HG02884 (cell line): Measurements from ENCODE around the gene UBE3B.

Source experiments
- ATAC-seq: cut with Tn5 transposase; IDR thresholded peaks from one replicate; pipeline ENCODE4 v1.9.1; 2021; ENCODE audit warnings: mild to moderate bottlenecking, moderate library complexity; ENCODE audit not compliant: unreplicated experiment

The UBE3B gene

DNA sequence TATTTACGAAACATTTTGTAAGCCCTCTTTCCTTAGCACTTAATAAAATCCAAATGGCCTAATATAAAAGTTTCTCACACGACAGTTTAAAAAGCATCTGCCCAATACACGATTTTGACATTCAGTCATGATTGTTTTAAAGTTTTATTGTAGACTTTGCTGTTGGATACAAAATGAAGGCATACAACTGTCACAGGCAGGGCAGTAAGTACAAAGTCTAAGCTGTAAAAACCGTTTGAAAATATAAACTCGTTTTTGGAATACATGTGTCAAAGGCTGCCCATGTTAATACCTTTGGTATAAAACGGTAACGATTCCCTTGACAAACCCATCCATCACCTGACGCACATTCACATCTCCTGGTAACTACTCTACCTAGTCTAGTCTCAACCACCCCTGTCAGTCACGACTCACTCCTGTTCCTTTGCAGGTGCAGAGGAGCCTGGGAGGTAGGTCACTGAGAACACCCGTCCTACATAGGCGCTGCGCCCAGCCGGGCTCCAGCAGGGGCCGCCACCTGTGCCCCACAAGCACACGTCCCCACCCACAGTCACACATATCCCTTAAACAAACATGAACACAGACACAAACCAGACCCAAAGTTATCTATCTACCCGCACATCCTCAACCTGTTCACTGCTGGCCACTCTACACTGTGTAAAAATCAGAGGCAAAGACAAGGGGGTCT lies 27.4 kb upstream of the UBE3B start:
- no peak for ATAC-seq

DNA sequence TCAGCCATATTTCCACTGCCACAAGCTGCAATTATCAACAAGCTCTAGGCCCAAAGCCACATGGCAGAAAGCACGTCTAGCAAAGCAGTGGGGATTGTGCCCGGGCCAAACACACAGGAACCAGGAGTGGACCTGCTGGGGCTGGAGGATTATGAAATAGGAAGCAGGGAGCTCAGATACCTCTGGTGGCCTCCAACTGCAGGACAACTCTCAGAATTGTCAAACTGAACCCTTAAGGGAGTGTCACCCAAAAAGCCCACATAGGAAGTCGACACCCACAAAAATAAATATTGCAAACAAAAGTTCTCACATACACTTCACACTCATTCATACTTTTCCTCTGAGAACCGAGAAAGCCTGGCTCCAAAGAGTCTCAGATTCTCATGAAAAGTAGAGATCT lies 26.5 kb upstream of the UBE3B start:
- no peak for ATAC-seq

DNA sequence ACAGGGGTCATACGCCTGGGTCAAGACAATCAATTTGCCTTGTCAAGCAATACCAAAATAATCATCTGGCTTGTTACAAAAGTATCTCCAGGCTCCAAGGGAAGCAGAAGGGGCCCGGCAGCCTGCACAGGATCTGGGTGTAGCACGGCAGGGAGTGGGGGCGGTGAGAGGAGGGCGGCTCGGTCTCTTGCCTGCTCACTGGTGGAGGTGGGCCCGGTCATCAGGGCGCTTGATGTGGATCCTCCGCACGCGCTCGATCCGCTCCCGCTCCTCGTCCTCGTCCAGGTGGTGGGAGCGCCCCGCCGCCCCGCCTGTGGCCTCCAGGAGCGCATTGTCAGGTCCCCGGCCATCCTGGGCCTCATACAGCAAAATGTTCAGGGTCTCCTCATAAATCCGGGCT lies 26.0 kb upstream of the UBE3B start:
- no peak for ATAC-seq

DNA sequence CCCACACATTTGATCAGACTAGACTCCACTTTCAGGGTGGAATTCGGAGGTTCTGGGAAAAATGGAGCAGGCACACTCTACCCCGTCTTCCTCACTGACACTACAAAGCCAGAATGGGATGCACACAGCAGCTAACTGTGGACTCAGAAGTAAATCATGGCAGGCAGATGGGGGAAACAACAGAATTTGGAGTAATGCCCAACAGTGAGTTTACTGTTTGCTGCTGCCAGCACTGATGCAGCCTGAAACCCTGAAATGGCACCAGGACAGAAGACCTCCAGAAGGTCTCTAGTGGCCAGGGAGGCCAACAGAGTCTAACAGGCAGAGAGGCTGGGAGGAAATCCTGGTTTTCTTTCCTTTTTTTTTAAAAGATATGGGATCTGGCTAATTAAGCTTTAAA lies 24.9 kb upstream of the UBE3B start:
- ATAC-seq: no peak

DNA sequence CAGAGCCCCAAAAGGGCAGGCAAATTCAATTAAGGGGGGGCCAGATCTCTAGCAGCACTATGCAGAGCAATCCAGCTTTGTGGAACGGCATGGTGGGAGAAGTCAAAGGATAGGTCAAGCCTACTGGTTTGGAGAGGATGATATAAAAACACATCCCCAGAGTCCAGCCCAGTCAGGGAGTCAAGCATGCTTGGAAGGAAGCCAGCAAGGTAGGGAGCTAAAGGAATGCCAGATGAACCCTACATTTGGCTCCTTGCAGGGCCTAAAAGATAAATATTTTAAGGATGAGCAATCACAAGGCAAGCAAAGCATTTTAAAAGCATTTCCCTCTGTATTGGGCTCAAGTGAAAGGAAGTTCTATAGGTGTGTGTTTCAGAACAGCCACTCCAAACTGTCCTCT lies 21.7 kb upstream of the UBE3B start:
- no peak for ATAC-seq

DNA sequence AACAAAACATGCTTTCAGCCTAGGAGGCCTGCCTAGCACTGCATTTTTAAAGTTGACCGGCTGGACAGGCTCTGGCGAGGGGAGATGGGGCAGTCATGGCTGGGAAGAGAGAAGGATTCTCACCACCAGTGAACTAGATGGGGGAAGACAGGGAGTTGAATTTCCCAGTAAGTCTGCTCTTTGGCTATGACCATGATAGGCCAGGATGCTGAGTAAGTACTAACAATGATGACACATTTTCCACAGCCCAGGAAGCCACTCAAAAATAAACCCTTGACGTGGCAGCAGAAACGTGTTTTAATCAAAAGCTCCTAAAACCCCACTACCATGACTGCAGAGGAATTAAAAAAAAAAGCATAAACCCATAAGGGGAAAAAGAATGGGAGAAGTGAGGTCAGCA lies 19.3 kb upstream of the UBE3B start:
- no peak for ATAC-seq

DNA sequence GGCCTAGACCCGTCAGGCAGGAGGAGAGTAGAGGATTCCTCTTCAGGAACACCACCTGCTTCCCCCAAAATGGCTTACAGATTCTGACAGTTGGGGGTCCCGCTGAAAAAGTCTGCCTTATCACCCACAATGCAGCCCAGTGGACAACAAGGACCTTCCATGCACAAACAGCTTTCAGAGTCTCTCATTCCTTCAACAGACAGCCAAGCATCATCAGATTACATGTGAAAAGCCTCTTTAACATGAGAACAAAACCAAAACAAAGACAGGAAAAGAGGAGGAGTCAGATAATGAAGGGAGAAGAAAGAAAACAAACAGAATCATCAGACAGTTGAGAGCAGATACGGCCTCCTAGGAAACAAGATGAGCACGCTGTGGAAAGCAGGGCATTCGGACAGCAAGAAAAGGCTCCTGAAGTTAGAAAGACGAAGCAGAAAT lies 18.6 kb upstream of the UBE3B start:
- no peak for ATAC-seq

DNA sequence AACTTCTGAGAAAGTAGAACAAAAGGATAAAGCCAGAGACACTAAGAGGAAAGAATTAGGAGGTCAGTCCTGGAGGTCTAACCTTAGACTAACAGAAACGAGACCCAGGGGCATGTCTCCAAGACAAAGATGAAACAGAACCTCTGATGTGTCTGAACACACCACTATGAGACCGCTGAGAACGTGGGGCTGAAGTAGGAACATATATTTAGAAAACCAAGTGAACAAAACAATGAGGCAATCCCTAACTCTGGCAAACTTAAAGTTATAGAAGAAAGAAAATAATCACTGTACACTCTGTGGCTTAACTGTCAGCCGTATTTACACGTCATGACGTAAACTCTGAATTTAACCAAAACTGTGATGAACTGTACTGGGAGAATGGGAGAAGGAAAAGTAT lies 18.2 kb upstream of the UBE3B start:
- ATAC-seq: no peak

DNA sequence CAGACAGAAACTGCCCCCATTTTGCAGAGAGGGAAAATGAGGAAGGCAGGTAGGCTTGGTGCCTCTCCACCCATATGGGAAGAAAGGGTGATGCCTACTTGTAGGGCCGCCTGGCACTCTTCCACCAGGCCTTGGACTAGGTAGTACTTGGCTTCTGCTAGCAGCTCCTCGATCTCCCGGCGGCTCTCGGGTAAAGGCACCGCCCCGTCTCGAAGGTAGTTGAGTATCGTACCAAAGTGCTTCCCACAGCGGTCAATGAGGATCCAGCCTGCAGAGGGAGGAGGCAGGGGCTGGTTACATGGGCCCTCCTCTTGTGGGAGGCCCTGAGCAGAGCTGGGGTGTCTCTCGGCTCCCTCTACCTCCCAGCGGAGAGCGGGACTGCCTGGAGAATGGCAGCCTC lies 16.9 kb upstream of the UBE3B start:
- ATAC-seq: no peak

DNA sequence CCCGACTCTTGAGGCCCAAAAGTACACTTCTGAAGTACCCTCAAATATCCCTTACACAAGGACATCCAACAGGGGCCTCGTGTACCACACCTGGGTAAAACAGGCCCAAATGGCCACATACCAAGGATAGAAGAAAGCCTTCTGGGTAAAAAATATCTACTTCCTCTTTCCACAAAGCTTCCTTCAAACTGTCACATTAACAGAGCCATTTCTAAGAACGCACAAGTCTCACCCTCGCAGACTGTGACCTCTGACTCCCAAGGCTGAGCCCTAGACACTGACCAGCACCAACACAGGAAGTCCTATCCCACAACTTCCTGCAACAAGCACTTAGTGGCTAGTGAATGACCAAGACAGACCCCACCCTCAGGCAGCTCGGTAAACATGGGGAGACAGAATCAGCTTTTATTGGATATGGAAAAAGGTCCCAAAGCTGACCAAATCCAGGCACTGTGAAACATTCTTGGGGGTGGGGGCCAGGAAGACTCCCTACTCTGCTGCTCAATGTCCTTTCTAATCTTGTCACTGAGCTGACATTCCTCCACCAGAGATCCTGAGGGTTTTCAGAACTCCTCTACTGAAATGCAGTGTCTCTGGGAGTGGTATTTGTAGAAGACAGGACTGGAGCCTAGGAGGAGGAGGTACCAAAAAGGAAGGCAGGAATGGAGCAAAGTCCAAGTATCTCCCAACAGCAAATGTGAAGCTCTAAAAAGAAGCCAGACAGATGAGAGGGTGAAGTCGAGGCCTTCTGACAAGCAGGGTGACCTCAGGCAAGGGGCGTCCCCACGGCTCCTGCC lies 16.2 kb upstream of the UBE3B start:
- no peak for ATAC-seq

DNA sequence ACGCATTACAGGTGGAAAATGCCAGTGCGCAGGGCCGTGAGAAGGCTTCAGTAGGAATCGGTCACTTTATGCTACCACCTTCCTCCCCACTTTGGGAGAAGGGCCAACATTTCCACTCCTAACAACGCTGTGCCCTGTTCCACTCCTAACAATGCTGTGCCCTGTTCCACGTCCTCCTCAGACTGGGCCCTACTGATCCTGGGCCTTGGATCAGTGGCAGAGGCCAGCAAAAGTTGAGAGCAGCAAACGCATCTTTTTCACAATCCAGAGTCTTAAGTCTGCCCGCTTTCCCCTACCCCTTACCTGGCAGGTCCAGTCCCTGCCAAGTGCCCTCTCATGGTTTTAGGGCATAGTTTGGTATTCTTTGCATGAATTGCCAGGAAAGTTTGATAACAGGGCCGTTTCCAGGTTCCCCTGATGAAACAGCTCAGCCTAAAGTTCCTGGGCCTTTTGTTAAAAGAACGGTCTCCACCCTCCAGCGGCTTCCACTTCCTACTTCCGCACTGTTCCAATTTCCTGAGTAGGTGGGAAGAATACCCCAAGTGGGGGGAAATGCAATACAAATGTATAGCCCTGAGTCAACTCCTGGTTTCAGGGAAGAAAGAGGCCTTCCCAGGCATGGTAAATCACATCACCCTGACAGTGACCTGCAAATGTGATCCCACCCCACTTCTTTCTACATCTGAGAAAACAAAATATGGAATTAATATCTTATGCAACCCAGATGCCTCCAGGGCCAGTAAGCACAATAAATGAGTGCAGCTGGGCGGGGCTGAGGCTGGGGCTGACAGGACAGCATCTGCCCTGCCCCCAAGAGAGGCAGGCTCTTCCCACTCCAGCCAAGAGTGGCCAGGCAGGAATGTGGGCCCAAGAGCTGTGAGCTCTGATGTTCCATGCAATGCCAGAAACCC lies 15.3 kb upstream of the UBE3B start:
- no peak for ATAC-seq

DNA sequence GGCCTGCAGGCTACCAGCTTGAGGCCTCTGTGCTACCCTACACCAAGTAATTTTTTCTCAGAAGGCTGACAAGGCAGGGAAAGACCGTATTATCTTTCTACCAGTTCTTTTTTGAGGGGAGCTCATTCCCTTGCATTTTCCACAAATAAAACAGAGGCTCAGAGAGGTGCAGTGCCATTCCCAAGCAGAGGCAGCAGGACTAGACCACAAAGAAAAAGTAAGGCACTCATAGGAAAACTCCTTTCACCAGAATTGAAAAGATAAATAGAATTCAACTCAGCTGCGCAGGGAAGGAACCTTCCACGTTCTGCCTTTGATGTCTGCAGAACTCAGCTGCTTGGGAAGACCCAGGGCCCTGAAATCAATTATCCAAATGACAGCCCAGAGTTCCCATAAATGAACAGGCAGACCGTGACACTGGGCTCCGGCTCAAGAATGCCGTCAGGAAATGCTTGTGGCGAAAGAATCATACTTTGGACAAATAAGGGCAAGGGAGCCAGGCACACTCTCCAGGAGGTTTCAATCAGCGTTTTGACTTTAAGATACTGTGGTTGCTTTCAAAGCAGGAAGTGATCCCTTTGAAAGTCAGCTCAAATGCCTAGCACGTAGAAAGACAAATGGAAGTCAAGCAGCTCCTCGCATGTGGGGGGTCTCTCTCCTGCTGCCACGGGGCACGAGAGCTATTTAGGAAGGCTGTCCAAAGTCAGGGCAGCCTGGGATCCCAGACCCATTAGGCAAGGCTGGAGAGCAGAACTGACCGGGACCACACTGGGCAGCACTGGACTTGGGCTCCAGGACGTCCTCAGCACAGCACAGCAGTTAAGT lies 14.4 kb upstream of the UBE3B start:
- ATAC-seq: no peak

DNA sequence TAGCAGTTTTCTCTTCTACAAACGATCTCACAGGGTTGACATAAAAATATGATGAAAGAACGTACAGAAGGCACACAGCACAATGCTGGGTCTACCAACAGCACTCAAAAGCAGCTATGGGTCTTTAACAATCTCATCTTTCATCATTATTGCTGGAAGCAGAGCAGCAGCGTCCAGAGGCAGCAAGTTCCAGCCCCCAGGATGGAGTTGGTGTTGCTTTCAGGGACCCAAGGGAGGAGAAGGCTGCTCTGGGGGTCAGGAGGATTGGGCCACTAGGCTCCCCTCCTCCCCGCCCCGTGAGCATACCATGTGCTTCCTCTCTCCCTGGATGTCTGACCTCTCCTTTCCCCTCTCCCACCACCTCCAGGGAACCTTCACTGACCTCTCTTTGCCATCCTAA lies 13.7 kb upstream of the UBE3B start:
- no peak for ATAC-seq

DNA sequence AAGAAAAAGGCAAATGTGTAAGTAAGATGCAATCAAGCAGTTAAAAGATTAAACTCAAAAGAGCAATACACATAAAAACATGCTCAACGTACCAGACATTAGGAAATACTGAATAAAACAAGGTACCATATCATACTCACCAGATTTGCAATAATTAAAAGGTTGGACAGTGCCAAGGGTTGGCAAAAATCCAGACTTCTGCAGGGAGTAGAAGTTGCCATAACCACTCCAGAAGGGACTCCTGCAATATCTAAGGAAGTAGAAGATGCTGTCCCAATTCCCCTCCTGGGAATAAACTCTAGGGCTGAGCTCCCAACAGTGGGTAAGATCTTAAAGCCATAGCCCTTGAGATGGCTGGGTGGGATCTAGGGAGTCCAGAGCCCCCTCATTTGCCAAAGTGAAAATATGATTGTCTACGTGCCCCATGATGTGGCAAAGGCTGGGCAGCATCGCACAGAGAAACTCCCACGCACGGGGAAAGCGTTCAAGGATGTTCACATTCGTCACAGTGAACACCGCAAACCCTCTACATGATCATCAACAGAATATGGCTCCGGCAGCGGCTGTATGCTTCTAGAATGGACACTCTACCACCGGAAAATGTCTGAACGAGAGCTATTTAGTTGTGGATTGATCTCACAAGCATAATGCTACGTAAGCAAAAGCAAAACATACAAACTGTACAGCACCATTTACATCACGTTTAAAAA lies 12.6 kb upstream of the UBE3B start:
- ATAC-seq: no peak

DNA sequence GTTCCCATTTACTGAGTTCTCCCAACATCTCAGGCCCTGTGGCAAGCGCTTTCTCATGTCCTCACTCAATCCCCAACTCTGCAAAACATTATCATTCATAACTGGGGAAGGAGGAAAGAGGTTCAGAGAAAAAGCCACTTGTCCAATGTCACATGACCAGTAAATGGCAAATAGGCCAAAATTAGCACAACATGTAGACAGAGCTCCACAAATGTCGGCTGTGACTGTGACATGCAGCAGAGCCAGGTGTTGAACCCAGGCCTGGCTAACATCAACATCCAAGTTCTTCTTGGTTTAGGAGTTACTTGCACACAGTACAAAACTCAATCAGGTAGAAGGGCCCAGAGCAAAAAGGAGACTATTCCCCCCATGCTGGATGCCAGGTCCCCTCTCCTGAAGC lies 11.1 kb upstream of the UBE3B start:
- ATAC-seq: no peak

DNA sequence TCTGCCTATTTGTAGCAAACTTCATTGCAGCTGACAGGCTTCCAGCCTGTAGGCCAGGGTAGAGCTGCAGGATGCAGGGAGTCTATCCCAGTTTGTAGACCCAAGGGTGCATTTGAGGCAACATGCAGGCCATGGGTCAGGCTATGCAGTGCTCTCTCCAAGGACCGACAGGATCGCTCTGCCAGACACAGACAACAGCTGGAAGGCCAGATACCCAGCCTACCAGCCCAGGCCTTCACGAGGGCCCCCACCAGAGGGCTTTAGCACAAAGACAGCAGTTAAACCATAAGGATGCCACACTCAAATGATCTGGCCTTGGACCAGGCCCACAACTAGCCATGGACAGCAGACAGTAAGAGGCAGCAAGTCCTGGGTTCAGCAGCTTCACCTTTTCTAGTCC lies 10.6 kb upstream of the UBE3B start:
- ATAC-seq: no peak

DNA sequence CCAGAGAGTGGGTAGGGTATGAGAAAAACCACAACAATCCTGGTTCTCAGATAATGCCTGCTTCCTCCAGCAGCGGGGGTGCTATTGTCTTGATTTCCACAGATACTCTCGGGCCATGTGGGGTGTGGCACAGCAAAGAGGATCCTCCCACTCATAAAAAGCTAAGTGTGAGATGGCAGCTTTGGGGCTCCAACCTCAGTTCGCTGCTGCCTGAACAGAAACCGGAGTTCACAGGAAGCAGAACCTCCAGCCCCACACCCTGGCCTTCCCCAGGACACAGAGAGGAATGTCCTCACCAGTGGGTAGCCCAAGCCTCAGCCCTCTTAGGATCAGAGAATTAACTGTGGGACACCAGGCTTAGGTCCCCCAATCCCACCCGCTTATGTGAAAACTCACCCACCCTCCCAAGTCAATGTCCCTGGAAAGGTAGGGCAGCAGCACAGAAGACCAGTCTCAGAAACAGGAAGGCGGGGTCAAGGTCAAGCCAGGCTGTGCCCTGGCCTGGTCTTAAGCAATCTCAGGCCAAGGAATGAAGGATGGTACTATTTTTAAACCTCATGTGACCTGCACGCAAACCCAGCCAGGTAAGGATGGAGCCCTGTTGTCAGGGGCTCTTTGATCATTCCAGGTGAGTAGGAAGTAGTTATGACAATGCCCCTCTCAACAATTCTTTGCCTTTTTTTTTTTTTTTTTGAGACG lies 9.3 kb upstream of the UBE3B start:
- ATAC-seq: no peak

DNA sequence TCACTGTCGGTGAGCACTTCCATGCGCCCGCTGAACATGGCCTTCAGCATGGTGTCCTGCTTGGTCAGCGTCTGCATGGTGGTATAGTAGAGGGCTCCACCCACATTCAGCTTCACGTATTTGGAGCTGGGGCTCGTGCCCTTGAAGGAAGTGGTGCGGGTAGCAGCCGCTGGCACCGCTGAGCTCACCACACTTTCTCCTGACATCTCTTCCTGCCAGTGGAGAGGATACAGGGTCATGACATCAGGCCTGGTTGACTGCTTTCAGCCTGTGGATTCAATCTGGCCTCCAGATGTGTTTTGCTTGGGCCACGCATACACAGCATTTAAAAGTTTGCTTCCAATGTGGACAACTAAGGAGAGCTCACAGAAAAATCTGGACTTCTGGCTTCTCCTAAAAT lies 7.9 kb upstream of the UBE3B start:
- no peak for ATAC-seq

DNA sequence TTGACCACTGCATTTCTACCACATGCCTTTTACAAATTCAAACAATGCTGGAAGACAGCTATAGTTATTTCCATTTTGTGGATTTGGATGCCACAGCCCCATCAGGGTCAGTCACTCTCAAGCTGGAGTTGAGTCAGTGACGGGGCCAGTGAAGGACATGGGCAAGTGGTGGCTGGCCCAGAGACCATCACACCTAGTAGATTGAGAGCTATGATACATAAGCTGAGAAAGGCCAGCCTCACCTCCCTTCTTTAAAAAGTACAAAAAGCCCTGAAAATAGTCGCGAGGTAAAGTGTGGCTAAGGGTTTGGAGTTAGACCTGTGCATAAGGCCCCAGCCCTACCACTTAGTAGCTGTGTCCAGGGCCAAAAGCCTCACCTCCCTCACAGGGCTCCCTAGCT lies 4.4 kb upstream of the UBE3B start:
- ATAC-seq: no peak
